Karpas-422 (cell line): ENCODE results near the gene TRABD2A. TPM values are rescaled to one million over a fixed set of nuclear protein-coding genes. Genes with fewer than 3 reads are reported as not detected.
A peak's percentile ranks its signal among the peaks of the same experiment; 100 is the strongest.

Experiments used
- DNase-seq: peaks from one replicate; pipeline ENCODE4 v3.0.0-alpha.2; 2015
- H2AFZ ChIP-seq: fragments of 200-600 bp; sonication (generic); 2 replicates; pipeline ENCODE4 v1.6.1; 2014; ENCODE audit warnings: antibody characterized with exemption, low read length, mixed read lengths
- H3K27ac ChIP-seq: fragments of 200-600 bp; sonication (generic); 2 replicates; pipeline ENCODE4 v1.5.1; 2014; ENCODE audit warnings: mild to moderate bottlenecking, low read length, moderate library complexity
- H3K27me3 ChIP-seq: fragments of 200-600 bp; sonication (generic); 2 replicates; pipeline ENCODE4 v1.6.1; 2014; ENCODE audit warnings: low read length, mixed read lengths
- H3K36me3 ChIP-seq: fragments of 200-600 bp; sonication (generic); 2 replicates; pipeline ENCODE4 v1.6.1; 2014; ENCODE audit warnings: low read length, mixed read lengths; ENCODE audit not compliant: insufficient read depth
- H3K4me1 ChIP-seq: fragments of 200-600 bp; sonication (generic); 2 replicates; pipeline ENCODE4 v1.6.1; 2014; ENCODE audit warnings: mild to moderate bottlenecking, low read length, mixed read lengths
- H3K4me2 ChIP-seq: fragments of 200-600 bp; sonication (generic); 2 replicates; pipeline ENCODE4 v1.6.1; 2014; ENCODE audit warnings: low read length, low read depth, mild to moderate bottlenecking; ENCODE audit not compliant: poor library complexity, severe bottlenecking
- H3K4me3 ChIP-seq: fragments of 200-600 bp; sonication (generic); 2 replicates; pipeline ENCODE4 v1.5.1; 2014; ENCODE audit warnings: mild to moderate bottlenecking, antibody characterized with exemption, low read length, mixed read lengths
- H3K79me2 ChIP-seq: fragments of 200-600 bp; sonication (generic); 2 replicates; pipeline ENCODE4 v1.6.1; 2014; ENCODE audit warnings: mild to moderate bottlenecking, low read length, mixed read lengths
- H3K9ac ChIP-seq: fragments of 200-600 bp; sonication (generic); 2 replicates; pipeline ENCODE4 v1.6.0; 2014; ENCODE audit warnings: low read length
- H3K9me2 ChIP-seq: fragments of 200-600 bp; sonication (generic), shearing (Covaris generic); replicated peaks from 2 replicates; pipeline ENCODE4 v1.6.0; 2014; ENCODE audit warnings: mild to moderate bottlenecking, low read length, moderate library complexity; ENCODE audit not compliant: insufficient read depth
- H3K9me3 ChIP-seq: fragments of 300-700, 200-600 bp; sonication (generic); 2 replicates; pipeline ENCODE4 v1.6.1; 2014; ENCODE audit warnings: low read length, mixed read lengths
- H4K20me1 ChIP-seq: fragments of 200-600 bp; sonication (generic); 2 replicates; pipeline ENCODE4 v1.6.1; 2014; ENCODE audit warnings: mild to moderate bottlenecking, antibody characterized with exemption, low read length, low read depth; ENCODE audit not compliant: insufficient read depth
- total RNA-seq: library from RNA; depleted of rRNA; stranded (reverse); fragments of >200 nt; shearing (Covaris generic); gene quantifications from 2 replicates; pipeline ENCODE4 v1.2.3, GENCODE V29; 2014; ENCODE audit warnings: low replicate concordance

The TRABD2A gene
- total RNA-seq, 1 experiment from 2014 or later, result 0.04 TPM

DNA sequence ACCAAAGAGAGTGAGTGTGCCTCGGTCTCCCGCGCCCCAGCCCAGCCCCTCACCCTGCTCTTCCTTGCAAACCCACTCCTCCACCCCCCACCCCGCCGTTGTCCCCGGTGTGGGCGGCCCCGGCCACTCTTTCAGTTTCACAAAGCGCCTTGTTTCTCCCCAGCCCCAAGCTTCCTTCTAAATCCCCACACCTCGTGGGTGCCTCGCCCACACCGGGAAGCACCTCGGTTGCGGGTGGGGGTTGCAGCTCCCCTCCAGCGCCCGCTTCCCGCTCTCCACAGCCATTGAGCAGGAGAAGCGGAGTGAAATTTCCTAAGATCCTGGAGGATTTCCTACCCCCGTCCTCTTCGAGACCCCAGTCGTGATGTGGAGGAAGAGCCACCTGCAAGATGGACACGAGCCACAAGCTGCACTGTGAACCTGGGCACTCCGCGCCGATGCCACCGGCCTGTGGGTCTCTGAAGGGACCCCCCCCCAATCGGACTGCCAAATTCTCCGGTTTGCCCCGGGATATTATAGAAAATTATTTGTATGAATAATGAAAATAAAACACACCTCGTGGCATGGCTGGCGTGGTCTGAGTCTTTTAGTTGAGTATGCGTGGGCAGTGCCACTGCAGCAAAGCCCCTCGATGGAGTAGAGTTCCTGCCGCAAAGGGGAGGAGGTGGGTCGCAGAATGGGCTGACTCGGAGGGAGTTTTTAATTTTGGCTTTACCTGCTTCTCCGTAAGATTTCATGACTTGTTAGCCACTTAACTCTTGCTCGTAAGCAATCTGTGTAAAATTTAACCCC is 25.4 kb upstream of the TRABD2A start:
- peak overlapping the region; percentile 31; the same call in 1 of the 2 replicates for H2AFZ ChIP-seq
- H3K79me2 ChIP-seq, result peaks cover 8% of the 10 kb centered on the region; the same call in 1 of the 2 replicates
- no peaks in the 10 kb centered on the region for H3K9me2 ChIP-seq
- H3K27me3 ChIP-seq, result no peaks in the 10 kb centered on the region
- H4K20me1 ChIP-seq, result no peaks in the 10 kb centered on the region
- H3K4me1 ChIP-seq, result peaks cover 21% of the 10 kb centered on the region
- H3K4me2 ChIP-seq, result peak overlapping the region; percentile 94
- no peak overlapping the region for H3K27ac ChIP-seq
- H3K9me3 ChIP-seq, result no peaks in the 10 kb centered on the region
- peak overlapping the region; percentile 87 for H3K4me3 ChIP-seq
- no peaks in the 10 kb centered on the region for H3K36me3 ChIP-seq
- peak overlapping the region; percentile 82 for H3K9ac ChIP-seq
- DNase-seq, result peak; percentile 66

DNA sequence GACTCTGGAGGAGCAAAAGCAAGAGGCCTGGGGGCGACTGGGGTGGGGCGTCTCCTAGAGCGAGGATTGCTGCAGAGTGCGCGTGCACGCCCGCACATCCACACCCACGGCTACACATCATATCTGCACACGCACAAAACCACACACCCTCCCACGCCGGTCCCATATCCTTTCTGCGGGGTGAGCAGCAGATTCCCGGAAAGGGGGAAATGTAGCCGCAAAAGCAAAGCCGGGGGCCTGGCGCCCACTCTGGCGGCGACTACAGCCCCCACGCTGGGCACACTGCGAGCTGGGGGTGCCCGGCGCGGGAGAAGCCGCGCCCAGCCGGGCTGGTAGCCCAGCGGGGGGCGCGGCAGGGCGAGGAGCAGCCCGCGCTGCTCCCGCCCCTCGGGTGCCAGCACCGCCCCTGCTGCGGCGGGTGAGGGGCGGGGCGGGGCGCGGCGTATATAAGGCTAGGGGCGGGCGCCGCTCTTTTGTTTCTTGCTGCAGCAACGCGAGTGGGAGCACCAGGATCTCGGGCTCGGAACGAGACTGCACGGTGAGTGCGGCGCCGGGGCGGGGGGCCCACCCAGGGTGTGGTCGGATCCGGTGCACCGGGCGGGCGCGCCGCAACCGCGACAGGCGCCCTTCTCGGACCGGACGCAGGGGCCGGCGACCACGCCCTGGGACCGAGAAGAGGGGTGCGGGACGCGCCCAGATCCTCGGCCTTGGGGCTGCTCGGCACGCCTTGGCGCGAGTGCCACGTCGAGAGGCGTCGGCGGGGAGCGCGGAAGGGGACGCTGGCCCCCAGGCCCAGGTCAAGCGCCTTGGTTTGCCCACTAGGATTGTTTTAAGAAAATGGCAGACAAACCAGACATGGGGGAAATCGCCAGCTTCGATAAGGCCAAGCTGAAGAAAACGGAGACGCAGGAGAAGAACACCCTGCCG is 24.6 kb upstream of the TRABD2A start, which contains the start of gene TMSB10:
Gene TMSB10 (plus strand): TSS at position 476 of the 927 bp plus-strand sequence.
- peak within 1 kb of the TSS; percentile 94 for H3K4me2 ChIP-seq
- peak within 1 kb of the TSS; percentile 87 for H3K4me3 ChIP-seq
- H2AFZ ChIP-seq, result peak within 1 kb of the TSS; percentile 97
- no peaks in the 10 kb centered on the region for H3K36me3 ChIP-seq
- peak; percentile 95 for DNase-seq
- H3K9me2 ChIP-seq, result no peaks in the 10 kb centered on the region
- peaks cover 8% of the 10 kb centered on the region; the same call in 1 of the 2 replicates for H3K79me2 ChIP-seq
- H3K4me1 ChIP-seq, result peaks cover 21% of the 10 kb centered on the region
- no peaks in the 10 kb centered on the region for H4K20me1 ChIP-seq
- H3K9ac ChIP-seq, result peak within 1 kb of the TSS; percentile 82
- H3K27ac ChIP-seq, result no peak within 1 kb of the TSS
- no peaks in the 10 kb centered on the region for H3K9me3 ChIP-seq
- H3K27me3 ChIP-seq, result no peaks in the 10 kb centered on the region

DNA sequence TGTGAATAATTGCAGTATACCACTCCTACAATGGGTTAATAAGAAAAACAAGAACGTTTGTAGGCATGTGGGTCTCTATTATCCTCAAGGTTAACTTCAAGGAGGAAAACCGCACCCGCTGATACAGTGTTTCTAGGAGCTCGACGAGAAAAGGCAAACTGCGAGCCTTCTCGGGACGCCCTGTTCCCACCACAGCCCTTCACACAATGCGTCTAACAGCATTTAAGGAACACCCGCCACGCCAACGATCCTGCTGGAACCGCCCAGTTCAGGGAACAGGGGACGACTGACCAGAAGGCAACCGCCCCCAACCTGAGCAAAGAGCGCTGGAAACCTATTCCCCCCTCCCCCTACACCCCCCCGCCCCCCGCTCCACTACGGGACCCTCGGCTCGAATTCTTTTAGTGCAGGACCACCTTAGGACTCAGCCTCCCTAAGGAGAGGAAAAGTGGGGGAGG is 23.9 kb upstream of the TRABD2A start:
- H3K4me2 ChIP-seq, result peak overlapping the region; percentile 94
- DNase-seq, result peak; percentile 45
- H3K9ac ChIP-seq, result peak overlapping the region; percentile 82
- no peaks in the 10 kb centered on the region for H3K36me3 ChIP-seq
- no peaks in the 10 kb centered on the region for H3K9me3 ChIP-seq
- H3K79me2 ChIP-seq, result peaks cover 8% of the 10 kb centered on the region; the same call in 1 of the 2 replicates
- peaks cover 21% of the 10 kb centered on the region for H3K4me1 ChIP-seq
- H2AFZ ChIP-seq, result peak overlapping the region; percentile 97
- H3K9me2 ChIP-seq, result no peaks in the 10 kb centered on the region
- H3K27me3 ChIP-seq, result no peaks in the 10 kb centered on the region
- no peak overlapping the region for H3K27ac ChIP-seq
- H3K4me3 ChIP-seq, result peak overlapping the region; percentile 87
- no peaks in the 10 kb centered on the region for H4K20me1 ChIP-seq

DNA sequence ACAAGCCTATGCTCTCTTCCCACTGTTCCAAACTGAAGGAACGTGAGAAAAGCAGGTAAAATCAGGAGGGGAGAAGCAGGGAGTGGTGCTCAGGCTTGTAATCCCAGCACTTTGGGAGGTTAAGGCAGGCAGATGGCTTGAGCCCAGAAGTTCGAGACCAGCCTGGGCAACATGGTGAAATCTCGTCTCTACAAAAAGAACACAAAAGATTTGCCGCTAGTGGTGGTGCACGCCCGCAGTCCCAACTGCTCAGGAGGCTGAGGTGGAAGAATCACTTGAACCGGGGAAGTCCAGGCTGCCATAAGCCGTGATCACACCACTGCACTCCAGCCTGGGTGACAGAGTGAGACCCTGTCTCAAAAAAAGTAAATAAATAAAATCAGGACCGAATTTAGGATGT is 23.3 kb upstream of the TRABD2A start:
- H3K4me2 ChIP-seq, result peak overlapping the region; percentile 94
- no peaks in the 10 kb centered on the region for H3K9me2 ChIP-seq
- H3K36me3 ChIP-seq, result no peaks in the 10 kb centered on the region
- H3K4me3 ChIP-seq, result no peak overlapping the region
- H3K9me3 ChIP-seq, result no peaks in the 10 kb centered on the region
- no peak overlapping the region for H2AFZ ChIP-seq
- H3K79me2 ChIP-seq, result peaks cover 8% of the 10 kb centered on the region; the same call in 1 of the 2 replicates
- H3K9ac ChIP-seq, result no peak overlapping the region
- H3K4me1 ChIP-seq, result peaks cover 21% of the 10 kb centered on the region
- no peak for DNase-seq
- H3K27ac ChIP-seq, result no peak overlapping the region
- no peaks in the 10 kb centered on the region for H4K20me1 ChIP-seq
- H3K27me3 ChIP-seq, result no peaks in the 10 kb centered on the region

DNA sequence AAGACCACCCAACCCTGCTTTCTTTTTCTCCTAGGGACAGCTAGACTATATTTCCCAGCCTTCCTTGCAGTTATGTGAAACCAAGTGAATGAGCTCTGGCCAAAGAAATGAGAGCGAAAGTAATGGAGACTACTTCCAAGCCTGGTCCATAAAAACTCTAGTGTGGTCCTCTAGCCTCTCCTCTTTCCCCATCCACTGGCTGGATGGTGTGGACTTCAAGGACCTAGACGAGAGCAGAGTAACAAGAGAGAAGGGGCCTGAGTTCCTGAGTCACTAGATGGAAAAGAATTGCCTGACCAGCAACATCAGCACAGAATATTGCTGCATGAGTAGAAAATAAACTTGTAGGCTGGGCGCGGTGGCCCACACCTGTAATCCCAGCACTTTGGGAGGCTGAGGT is 21.6 kb upstream of the TRABD2A start:
- H4K20me1 ChIP-seq, result no peaks in the 10 kb centered on the region
- no peaks in the 10 kb centered on the region for H3K9me2 ChIP-seq
- no peak overlapping the region for H3K4me3 ChIP-seq
- H3K27ac ChIP-seq, result no peak overlapping the region
- no peaks in the 10 kb centered on the region for H3K36me3 ChIP-seq
- H3K4me2 ChIP-seq, result no peak overlapping the region
- H2AFZ ChIP-seq, result no peak overlapping the region
- H3K27me3 ChIP-seq, result no peaks in the 10 kb centered on the region
- H3K9me3 ChIP-seq, result no peaks in the 10 kb centered on the region
- no peak overlapping the region for H3K9ac ChIP-seq
- peaks cover 32% of the 10 kb centered on the region for H3K4me1 ChIP-seq
- peaks cover 8% of the 10 kb centered on the region; the same call in 1 of the 2 replicates for H3K79me2 ChIP-seq
- no peak for DNase-seq

DNA sequence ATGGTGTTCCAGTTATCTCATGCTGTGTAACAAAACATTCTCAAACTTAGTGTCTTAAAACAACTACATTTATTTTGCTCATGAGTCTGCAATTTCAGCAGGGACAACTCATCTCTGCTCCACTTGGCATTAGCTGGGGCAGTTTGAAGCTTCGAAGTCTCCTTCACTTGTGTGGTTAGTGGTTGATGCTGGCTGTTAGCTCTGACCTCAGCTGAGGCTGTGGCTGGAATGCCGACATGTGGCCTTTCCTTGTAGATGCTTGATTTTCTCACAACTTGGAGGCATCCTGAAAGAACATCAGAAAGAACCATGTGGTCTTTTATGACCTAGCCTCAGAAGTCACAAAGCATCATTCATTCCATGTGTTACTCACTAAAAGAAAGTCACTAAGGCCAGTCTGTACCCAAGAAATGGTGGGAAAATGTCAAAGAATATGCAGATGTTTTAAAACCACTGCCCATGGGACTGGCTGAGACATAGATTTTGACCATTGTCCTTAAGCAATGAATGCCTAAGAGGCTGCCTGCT is 20.8 kb upstream of the TRABD2A start:
- Histone ChIP-seq H3K79me2 (peaks cover 8% of the 10 kb centered on the region; the same call in 1 of the 2 replicates), H4K20me1 (no peaks in the 10 kb centered on the region), H3K4me2 (no peak overlapping the region), H3K36me3 (no peaks in the 10 kb centered on the region), H2AFZ (no peak overlapping the region), H3K27me3 (no peaks in the 10 kb centered on the region), H3K27ac (no peak overlapping the region), H3K4me3 (no peak overlapping the region), H3K4me1 (peaks cover 26% of the 10 kb centered on the region), H3K9me3 (no peaks in the 10 kb centered on the region), H3K9ac (no peak overlapping the region), H3K9me2 (no peaks in the 10 kb centered on the region; the same call in 1 of the 2 replicates)
- no peak for DNase-seq

DNA sequence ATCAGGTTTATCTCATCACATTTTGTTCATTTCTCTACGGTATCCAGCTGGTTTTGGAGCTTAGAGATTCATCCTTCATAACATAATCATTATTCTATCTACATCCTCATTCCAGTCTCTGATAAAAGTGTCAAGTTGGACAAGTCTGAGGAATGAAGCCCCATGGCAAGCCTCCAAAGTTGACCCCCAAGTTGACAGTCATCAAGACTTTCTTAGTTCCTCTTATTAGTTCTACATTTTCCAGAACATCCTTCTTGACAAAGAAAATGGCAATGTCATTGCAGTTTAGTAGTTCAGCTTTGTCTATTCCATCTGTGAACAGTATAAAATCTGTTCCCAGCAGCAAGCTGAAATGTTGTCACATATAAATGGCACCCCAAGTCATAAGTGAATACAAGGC is 20.1 kb upstream of the TRABD2A start:
- Histone ChIP-seq H3K36me3 (no peaks in the 10 kb centered on the region), H3K9me2 (no peaks in the 10 kb centered on the region; the same call in 1 of the 2 replicates), H3K79me2 (peaks cover 4% of the 10 kb centered on the region; the same call in 1 of the 2 replicates), H3K4me3 (no peak overlapping the region), H2AFZ (no peak overlapping the region), H3K4me2 (no peak overlapping the region), H3K9ac (no peak overlapping the region), H4K20me1 (no peaks in the 10 kb centered on the region), H3K27ac (no peak overlapping the region), H3K4me1 (peaks cover 28% of the 10 kb centered on the region), H3K9me3 (no peaks in the 10 kb centered on the region), H3K27me3 (no peaks in the 10 kb centered on the region)
- DNase-seq, result no peak
